MCF 10A (cell line): ENCODE data around the gene TBC1D2B. TPM values are rescaled to one million over a fixed set of nuclear protein-coding genes. Genes with fewer than 3 reads are reported as not detected.

Experiments
- BruUV-seq: library from RNA; stranded (reverse); fragments of 400-500 nt; replicated peaks from 2 replicates; lab custom pipeline; 2021; lab: Mats Ljungman, UMichigan
- CTCF ChIA-PET: fragments of 300-600 bp; sonication (Branson Sonifier 250); formaldehyde crosslinking; extraction: SDS; loops from one replicate; lab custom pipeline; 2021; ENCODE audit warnings: antibody characterized with exemption, inconsistent platforms; lab: Yijun Ruan, JAX
- POLR2A ChIA-PET: fragments of 300-600, 350-650 bp; sonication (Branson Sonifier 250); formaldehyde crosslinking; extraction: SDS; loops from one replicate; lab custom pipeline; 2020; ENCODE audit warnings: antibody characterized with exemption, inconsistent platforms; lab: Yijun Ruan, JAX
- DNase-seq: peaks from one replicate; pipeline ENCODE4 v3.0.0-alpha.2; 2018; ENCODE audit not compliant: unreplicated experiment
- H3K27ac Mint-ChIP-seq: one replicate; pipeline ENCODE4 v1.8.0; 2022; ENCODE audit warnings: mild to moderate bottlenecking, low read depth, mixed read lengths; ENCODE audit not compliant: unreplicated experiment
- H3K27me3 Mint-ChIP-seq: one replicate; pipeline ENCODE4 v1.8.0; 2022; ENCODE audit warnings: mixed read lengths; ENCODE audit not compliant: insufficient read depth, unreplicated experiment
- H3K36me3 Mint-ChIP-seq: one replicate; pipeline ENCODE4 v1.8.0; 2022; ENCODE audit warnings: mild to moderate bottlenecking, moderate library complexity, mixed read lengths; ENCODE audit not compliant: insufficient read depth, unreplicated experiment
- H3K4me1 Mint-ChIP-seq: one replicate; pipeline ENCODE4 v1.8.0; 2022; ENCODE audit warnings: mixed read lengths; ENCODE audit not compliant: insufficient read depth, unreplicated experiment
- H3K4me3 Mint-ChIP-seq: one replicate; pipeline ENCODE4 v1.8.0; 2022; ENCODE audit warnings: mild to moderate bottlenecking, moderate library complexity, mixed read lengths; ENCODE audit not compliant: unreplicated experiment
- H3K9me3 Mint-ChIP-seq: one replicate; pipeline ENCODE4 v1.8.0; 2022; ENCODE audit warnings: mixed read lengths; ENCODE audit not compliant: unreplicated experiment
- intact Hi-C: fragments of 100-400 bp; cut with micrococcal nuclease; formaldehyde crosslinking; loops from 2 replicates; pipeline ENCODE4 v1.14.1; 2022
- total RNA-seq: library from RNA; stranded (reverse); gene quantifications from 2 replicates; pipeline ENCODE4 v1.2.3, GENCODE V29; 2022
- TF ChIP-seq, protein P1 (sequence below): fragments of 200-600 bp; IDR thresholded peaks from one replicate; pipeline ENCODE4 v1.8.0; 2022; ENCODE audit warnings: antibody characterized with exemption, mild to moderate bottlenecking; ENCODE audit not compliant: unreplicated experiment

Gene TBC1D2B
- total RNA-seq, 1 experiment from 2014 or later = 21.2 TPM

DNA sequence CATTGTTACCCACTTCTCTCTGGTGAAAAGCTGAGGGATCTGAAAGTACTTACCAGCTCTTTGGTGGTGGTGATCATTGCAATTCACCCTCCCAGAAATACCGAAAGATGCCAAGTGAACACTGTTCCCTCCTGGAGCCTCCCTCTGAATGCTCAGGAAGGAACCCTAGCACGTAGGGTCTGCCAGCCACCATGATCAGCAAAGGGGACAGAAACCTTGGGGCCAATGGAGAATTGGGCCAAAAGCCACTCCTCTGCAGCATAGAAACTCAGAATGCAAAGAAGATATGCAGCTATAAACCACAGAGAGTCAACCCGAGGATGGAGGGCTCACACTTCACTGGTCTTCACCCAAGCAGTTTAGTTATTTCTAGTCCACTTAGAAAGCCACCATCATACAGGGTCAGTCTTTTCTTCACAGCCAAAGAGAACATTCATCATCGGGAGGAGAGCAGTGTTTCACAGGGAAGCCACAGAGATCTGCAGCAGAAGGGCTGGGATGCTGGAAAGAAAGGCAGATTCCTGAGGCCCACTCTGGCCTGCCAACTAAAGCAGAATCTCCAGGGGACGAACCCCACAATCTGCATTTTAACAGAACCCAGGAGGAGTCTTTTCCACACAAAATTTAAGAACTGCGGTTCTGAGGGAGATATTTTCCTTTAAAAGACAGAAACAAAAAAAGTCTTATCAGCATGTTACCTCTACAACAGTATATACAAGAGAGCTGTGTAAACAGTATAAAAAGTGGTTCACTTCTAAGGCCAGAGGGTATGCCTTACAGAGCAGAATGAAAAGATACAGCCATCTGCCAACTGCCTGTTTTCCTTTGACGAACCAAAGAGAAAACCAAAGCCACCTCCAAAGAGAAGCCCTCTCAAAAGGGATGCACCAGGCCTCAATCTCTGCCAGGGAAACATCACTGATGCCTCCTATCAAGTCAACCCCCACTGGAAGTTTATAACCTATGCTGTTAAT, 11.3 kb downstream of the TBC1D2B start:
- Mint-ChIP-seq H3K9me3 (no peaks in the 10 kb centered on the region), H3K36me3 (peaks cover 8% of the 10 kb centered on the region), H3K27ac (peak overlapping the region; percentile 78), H3K4me1 (peaks cover 39% of the 10 kb centered on the region), H3K27me3 (no peaks in the 10 kb centered on the region), H3K4me3 (no peak overlapping the region)
- BruUV-seq = no TSS peak
- DNase-seq = no peak
- TF ChIP-seq, protein P1, sequence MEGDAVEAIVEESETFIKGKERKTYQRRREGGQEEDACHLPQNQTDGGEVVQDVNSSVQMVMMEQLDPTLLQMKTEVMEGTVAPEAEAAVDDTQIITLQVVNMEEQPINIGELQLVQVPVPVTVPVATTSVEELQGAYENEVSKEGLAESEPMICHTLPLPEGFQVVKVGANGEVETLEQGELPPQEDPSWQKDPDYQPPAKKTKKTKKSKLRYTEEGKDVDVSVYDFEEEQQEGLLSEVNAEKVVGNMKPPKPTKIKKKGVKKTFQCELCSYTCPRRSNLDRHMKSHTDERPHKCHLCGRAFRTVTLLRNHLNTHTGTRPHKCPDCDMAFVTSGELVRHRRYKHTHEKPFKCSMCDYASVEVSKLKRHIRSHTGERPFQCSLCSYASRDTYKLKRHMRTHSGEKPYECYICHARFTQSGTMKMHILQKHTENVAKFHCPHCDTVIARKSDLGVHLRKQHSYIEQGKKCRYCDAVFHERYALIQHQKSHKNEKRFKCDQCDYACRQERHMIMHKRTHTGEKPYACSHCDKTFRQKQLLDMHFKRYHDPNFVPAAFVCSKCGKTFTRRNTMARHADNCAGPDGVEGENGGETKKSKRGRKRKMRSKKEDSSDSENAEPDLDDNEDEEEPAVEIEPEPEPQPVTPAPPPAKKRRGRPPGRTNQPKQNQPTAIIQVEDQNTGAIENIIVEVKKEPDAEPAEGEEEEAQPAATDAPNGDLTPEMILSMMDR = no peak
- intact Hi-C loops = loop anchor here (5.0 kb wide), 1 partner anchor 59 kb away; no protein-coding TSS in a partner anchor
- ChIA-PET POLR2A (interaction anchor here (0.6 to 3.4 kb wide), 8 partner anchors 10 to 72 kb away, joined by 3 to 25 read pairs (median 3); partner anchors contain the start of gene TBC1D2B), CTCF (interaction anchor here (0.7 to 2.4 kb wide), 4 partner anchors 10 to 99 kb away, joined by 3 to 7 read pairs (median 4); no protein-coding TSS in a partner anchor)

DNA sequence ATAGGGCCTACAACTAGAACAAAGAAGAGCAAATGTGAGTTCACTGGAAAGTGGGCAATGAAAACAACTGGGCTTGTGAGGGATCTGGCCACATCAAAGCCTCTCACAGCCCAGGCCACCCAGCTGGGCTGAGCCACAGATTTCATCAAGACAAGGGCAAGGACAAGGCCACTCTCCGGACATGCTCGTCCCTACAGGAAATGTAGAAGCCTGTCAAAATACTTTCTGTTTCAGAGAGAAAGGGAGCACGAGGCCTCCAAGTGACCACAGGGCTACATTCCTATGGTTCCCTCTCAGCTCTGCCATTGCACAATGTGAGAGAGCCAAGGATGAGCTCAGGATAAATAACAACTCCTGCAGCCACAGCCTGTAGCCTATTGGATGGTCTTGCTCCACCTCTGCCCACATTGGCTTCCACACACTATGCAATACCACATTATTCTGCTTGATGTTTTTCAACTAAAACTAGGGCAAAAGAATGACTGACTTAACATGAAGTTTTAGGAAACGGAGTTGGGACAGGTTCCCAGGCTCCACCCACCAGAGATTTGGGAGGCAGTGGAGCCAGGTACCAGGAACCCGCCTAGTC, 12.1 kb downstream of the TBC1D2B start:
- intact Hi-C loops = loop anchor here (5.0 kb wide), 1 partner anchor 58 kb away; no protein-coding TSS in a partner anchor
- no TSS peak for BruUV-seq
- POLR2A ChIA-PET = interaction anchor here (0.9 to 3.4 kb wide), 6 partner anchors 10 to 71 kb away, joined by 3 to 25 read pairs (median 3); partner anchors contain the start of gene TBC1D2B
- H3K36me3 Mint-ChIP-seq = peaks cover 6% of the 10 kb centered on the region
- H3K9me3 Mint-ChIP-seq = no peaks in the 10 kb centered on the region
- CTCF ChIA-PET = interaction anchor here (0.7 to 0.8 kb wide), 2 partner anchors 11 to 57 kb away, joined by 3 to 4 read pairs; no protein-coding TSS in a partner anchor
- no peak overlapping the region for H3K4me3 Mint-ChIP-seq
- peaks cover 39% of the 10 kb centered on the region for H3K4me1 Mint-ChIP-seq
- DNase-seq = peak; percentile 95
- H3K27ac Mint-ChIP-seq = no peak overlapping the region
- no peaks in the 10 kb centered on the region for H3K27me3 Mint-ChIP-seq
- TF ChIP-seq, protein P1 = no peak

DNA sequence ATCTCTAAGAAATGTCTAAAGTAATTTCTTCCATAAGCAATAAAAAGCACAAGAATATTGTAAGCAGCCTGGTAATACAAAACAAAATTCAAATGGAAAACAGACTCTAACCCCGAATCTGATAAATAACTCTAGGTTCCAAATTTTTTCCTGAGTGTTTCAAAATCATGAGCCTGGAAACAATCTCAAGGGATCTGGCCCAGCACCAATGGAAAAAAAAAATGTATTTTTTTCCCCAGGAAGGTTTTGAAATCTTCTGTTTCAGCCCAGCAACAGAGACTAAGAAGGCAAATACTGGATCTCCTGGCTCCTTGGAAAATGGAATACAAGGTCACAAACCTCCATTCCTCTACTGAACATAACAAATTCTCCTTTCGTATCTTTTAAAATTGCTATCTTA, 13.0 kb downstream of the TBC1D2B start:
- TF ChIP-seq, protein P1 = no peak
- BruUV-seq = no TSS peak
- peaks cover 6% of the 10 kb centered on the region for H3K36me3 Mint-ChIP-seq
- no peak overlapping the region for H3K4me3 Mint-ChIP-seq
- intact Hi-C loops = no loop called here
- peaks cover 32% of the 10 kb centered on the region for H3K4me1 Mint-ChIP-seq
- POLR2A ChIA-PET = interaction anchor here (1.2 kb wide), 1 partner anchor 20 kb away, joined by 3 read pairs; no protein-coding TSS in a partner anchor
- no peak overlapping the region for H3K27ac Mint-ChIP-seq
- no peaks in the 10 kb centered on the region for H3K27me3 Mint-ChIP-seq
- CTCF ChIA-PET = no interaction called here
- no peaks in the 10 kb centered on the region for H3K9me3 Mint-ChIP-seq
- DNase-seq = no peak

DNA sequence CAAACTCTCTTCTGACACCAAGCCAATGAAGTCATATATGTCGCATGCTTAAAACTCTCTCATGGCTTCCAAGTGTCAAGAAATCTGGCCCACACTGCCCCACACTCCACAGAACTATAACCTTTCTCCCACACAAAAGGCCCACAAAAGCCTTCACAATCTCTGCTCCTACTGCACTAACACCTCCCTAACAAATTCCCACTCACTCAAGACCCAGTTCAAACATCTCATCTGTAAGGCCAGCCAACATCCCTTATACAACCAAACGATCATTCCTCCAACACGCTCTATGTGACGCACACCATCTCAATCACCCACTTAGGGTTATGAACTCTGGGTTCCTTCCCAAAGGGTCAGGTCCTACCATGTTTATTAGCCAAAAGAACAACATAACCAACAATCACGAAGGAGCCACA, 13.5 kb downstream of the TBC1D2B start:
- no peaks in the 10 kb centered on the region for H3K27me3 Mint-ChIP-seq
- ChIA-PET POLR2A (no interaction called here), CTCF (no interaction called here)
- no peak overlapping the region for H3K4me3 Mint-ChIP-seq
- TF ChIP-seq, protein P1 = no peak
- no peaks in the 10 kb centered on the region for H3K9me3 Mint-ChIP-seq
- peaks cover 6% of the 10 kb centered on the region for H3K36me3 Mint-ChIP-seq
- H3K27ac Mint-ChIP-seq = no peak overlapping the region
- intact Hi-C loops = no loop called here
- no TSS peak for BruUV-seq
- no peak for DNase-seq
- H3K4me1 Mint-ChIP-seq = peaks cover 31% of the 10 kb centered on the region
